HepG2 (cell line): ENCODE data around the gene METTL23. TPM values are rescaled to one million over a fixed set of nuclear protein-coding genes. Genes with fewer than 3 reads are reported as not detected.

Experiments used
- CHD2 ChIP-seq: IDR thresholded peaks from 2 replicates; pipeline ENCODE4 v1.6.1; 2011; ENCODE audit warnings: low read depth, low read length, improper control_type of control experiment
- FOXK2 ChIP-seq: fragments of 450-650 bp; IDR thresholded peaks from 2 replicates; pipeline ENCODE4 v1.6.1; 2016
- GTF2F1 ChIP-seq: fragments of 150-350 bp; IDR thresholded peaks from 2 replicates; pipeline ENCODE4 v1.6.1; 2014; ENCODE audit warnings: low read length
- HDAC1 ChIP-seq: sonication (generic); formaldehyde crosslinking; IDR thresholded peaks from 2 replicates; pipeline ENCODE4 v1.5.1; 2020; ENCODE audit warnings: mild to moderate bottlenecking, missing genetic modification reagents
- YEATS2 ChIP-seq: sonication (generic); formaldehyde crosslinking; IDR thresholded peaks from 2 replicates; pipeline ENCODE4 v1.4.0; 2020; ENCODE audit warnings: missing genetic modification reagents, borderline replicate concordance
- ZNF256 ChIP-seq: sonication (generic); formaldehyde crosslinking; conservative IDR thresholded peaks from 2 replicates; pipeline ENCODE4 v1.4.0; 2020; ENCODE audit warnings: missing genetic modification reagents
- polyA plus RNA-seq, 8 experiments: library from polyadenylated mRNA; depleted of rRNA in 3 of 8; stranded (reverse) in 7 of 8; unstranded in 1 of 8; fragments of >200 nt; fragmentation: Illumina TruSeq in 4 of 8; extraction: Trizol in 4 of 8; gene quantifications; 2 replicates each; pipeline versions ENCODE4 v1.2.1 to v1.2.3, GENCODE V29; 2011 to 2016; ENCODE audit warnings: low read depth in 4 of 8, missing spikeins in 1 of 8, mixed read lengths in 1 of 8; ENCODE audit not compliant: insufficient read depth in 1 of 8
- total RNA-seq, 5 experiments: library from RNA; depleted of rRNA; stranded (reverse); fragments of >200 nt; fragmentation: Illumina TruSeq; extraction: Trizol; gene quantifications; 2 replicates each; pipeline ENCODE4 v1.2.3, GENCODE V29; 2016; ENCODE audit warnings: low read depth in 1 of 5
- TF ChIP-seq, protein P1 (sequence below): sonication (generic); formaldehyde crosslinking; IDR thresholded peaks from 2 replicates; pipeline ENCODE4 v1.4.0; 2020; ENCODE audit warnings: mild to moderate bottlenecking, missing genetic modification reagents, borderline replicate concordance
- TF ChIP-seq, protein P2 (sequence below): sonication (generic); formaldehyde crosslinking; IDR thresholded peaks from 2 replicates; pipeline ENCODE4 v1.8.0; 2022; ENCODE audit warnings: mild to moderate bottlenecking, missing genetic modification reagents; ENCODE audit not compliant: insufficient replicate concordance
- TF ChIP-seq, protein P3 (sequence below): sonication (generic); formaldehyde crosslinking; IDR thresholded peaks from 2 replicates; pipeline ENCODE4 v1.4.0; 2020; ENCODE audit warnings: missing genetic modification reagents, mild to moderate bottlenecking, borderline replicate concordance
- TF ChIP-seq, protein P4 (sequence below): sonication (generic); formaldehyde crosslinking; IDR thresholded peaks from 2 replicates; pipeline ENCODE4 v1.4.0; 2020; ENCODE audit warnings: mild to moderate bottlenecking, missing genetic modification reagents
- TF ChIP-seq, protein P5 (sequence below): sonication (generic); formaldehyde crosslinking; IDR thresholded peaks from 2 replicates; pipeline ENCODE4 v1.4.0; 2020; ENCODE audit warnings: missing genetic modification reagents
- TF ChIP-seq, protein P6 (sequence below): sonication (generic); formaldehyde crosslinking; IDR thresholded peaks from 2 replicates; pipeline ENCODE4 v1.4.0; 2020; ENCODE audit warnings: missing genetic modification reagents, borderline replicate concordance

The METTL23 gene
- total and polyA plus RNA-seq, 2 of the 13 experiments (the other 11 are each of a cell fraction or from before 2014, with no cell fraction given): 39.9 to 104 TPM

DNA sequence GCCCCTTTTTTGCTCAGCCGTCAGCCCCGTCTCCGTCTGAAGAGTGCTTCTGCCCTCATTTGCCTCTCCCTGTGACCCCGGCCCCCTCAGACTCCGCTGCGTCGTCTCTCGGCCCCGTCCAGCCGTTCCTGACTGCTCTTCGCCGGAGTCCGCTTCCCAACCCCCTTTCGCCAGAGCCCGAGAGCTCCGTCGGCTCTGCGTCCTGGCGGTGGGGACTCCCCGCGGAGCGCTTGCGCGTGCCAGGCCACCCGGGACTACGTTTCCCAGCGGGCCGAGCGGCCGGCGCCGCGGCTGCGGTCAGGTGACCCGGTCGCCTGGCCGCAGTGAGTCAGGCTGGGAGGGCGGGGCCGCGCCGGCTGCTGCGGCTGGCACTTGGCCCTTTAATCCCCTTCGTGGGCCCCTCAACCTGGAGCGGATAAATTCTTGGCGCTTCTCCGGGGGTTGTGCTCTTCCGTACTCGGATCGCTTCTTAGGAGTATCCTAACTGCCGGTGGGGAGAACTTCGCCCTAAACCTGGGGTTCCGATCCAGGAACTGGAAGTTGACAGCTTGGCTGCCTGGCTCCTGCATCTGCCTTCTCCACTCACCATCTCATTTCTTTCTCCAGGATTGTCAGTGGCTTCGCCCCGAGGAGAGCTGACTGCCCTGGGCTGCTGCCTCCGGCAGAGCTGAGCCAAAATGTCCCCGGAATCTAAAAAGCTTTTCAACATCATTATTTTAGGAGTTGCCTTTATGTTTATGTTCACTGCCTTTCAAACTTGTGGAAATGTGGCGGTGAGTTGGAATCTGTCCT lies 11.2 kb downstream of the METTL23 start, which contains the start of gene MFSD11 (continued):
- TF ChIP-seq, protein P1, sequence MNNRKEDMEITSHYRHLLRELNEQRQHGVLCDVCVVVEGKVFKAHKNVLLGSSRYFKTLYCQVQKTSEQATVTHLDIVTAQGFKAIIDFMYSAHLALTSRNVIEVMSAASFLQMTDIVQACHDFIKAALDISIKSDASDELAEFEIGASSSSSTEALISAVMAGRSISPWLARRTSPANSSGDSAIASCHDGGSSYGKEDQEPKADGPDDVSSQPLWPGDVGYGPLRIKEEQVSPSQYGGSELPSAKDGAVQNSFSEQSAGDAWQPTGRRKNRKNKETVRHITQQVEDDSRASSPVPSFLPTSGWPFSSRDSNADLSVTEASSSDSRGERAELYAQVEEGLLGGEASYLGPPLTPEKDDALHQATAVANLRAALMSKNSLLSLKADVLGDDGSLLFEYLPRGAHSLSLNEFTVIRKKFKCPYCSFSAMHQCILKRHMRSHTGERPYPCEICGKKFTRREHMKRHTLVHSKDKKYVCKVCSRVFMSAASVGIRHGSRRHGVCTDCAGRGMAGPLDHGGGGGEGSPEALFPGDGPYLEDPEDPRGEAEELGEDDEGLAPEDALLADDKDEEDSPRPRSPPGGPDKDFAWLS (CRISPR knock-in tag): peak; percentile 34; the same call in 1 of the 2 replicates
- TF ChIP-seq, protein P2, sequence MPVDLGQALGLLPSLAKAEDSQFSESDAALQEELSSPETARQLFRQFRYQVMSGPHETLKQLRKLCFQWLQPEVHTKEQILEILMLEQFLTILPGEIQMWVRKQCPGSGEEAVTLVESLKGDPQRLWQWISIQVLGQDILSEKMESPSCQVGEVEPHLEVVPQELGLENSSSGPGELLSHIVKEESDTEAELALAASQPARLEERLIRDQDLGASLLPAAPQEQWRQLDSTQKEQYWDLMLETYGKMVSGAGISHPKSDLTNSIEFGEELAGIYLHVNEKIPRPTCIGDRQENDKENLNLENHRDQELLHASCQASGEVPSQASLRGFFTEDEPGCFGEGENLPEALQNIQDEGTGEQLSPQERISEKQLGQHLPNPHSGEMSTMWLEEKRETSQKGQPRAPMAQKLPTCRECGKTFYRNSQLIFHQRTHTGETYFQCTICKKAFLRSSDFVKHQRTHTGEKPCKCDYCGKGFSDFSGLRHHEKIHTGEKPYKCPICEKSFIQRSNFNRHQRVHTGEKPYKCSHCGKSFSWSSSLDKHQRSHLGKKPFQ (CRISPR knock-in tag): no peak
- TF ChIP-seq HDAC1 (CRISPR knock-in tag) (peak; percentile 94), FOXK2 (no peak), CHD2 (peak; percentile 42; the same call in 1 of the 2 replicates), YEATS2 (CRISPR knock-in tag) (peak; percentile 11; the same call in 1 of the 2 replicates), ZNF256 (CRISPR knock-in tag) (0 out of 2 replicates have a peak, but pooled peaks have one; percentile 17), GTF2F1 (0 out of 2 replicates have a peak, but pooled peaks have one; percentile 24)
- TF ChIP-seq, protein P3, sequence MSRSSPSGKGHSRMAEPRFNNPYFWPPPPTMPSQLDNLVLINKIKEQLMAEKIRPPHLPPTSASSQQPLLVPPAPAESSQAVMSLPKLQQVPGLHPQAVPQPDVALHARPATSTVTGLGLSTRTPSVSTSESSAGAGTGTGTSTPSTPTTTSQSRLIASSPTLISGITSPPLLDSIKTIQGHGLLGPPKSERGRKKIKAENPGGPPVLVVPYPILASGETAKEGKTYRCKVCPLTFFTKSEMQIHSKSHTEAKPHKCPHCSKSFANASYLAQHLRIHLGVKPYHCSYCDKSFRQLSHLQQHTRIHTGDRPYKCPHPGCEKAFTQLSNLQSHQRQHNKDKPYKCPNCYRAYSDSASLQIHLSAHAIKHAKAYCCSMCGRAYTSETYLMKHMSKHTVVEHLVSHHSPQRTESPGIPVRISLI: peak; percentile 84; the same call in 1 of the 2 replicates
- TF ChIP-seq, protein P4, sequence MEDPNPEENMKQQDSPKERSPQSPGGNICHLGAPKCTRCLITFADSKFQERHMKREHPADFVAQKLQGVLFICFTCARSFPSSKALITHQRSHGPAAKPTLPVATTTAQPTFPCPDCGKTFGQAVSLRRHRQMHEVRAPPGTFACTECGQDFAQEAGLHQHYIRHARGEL (CRISPR knock-in tag): no peak; the same call in 1 of the 2 replicates
- TF ChIP-seq, protein P5, sequence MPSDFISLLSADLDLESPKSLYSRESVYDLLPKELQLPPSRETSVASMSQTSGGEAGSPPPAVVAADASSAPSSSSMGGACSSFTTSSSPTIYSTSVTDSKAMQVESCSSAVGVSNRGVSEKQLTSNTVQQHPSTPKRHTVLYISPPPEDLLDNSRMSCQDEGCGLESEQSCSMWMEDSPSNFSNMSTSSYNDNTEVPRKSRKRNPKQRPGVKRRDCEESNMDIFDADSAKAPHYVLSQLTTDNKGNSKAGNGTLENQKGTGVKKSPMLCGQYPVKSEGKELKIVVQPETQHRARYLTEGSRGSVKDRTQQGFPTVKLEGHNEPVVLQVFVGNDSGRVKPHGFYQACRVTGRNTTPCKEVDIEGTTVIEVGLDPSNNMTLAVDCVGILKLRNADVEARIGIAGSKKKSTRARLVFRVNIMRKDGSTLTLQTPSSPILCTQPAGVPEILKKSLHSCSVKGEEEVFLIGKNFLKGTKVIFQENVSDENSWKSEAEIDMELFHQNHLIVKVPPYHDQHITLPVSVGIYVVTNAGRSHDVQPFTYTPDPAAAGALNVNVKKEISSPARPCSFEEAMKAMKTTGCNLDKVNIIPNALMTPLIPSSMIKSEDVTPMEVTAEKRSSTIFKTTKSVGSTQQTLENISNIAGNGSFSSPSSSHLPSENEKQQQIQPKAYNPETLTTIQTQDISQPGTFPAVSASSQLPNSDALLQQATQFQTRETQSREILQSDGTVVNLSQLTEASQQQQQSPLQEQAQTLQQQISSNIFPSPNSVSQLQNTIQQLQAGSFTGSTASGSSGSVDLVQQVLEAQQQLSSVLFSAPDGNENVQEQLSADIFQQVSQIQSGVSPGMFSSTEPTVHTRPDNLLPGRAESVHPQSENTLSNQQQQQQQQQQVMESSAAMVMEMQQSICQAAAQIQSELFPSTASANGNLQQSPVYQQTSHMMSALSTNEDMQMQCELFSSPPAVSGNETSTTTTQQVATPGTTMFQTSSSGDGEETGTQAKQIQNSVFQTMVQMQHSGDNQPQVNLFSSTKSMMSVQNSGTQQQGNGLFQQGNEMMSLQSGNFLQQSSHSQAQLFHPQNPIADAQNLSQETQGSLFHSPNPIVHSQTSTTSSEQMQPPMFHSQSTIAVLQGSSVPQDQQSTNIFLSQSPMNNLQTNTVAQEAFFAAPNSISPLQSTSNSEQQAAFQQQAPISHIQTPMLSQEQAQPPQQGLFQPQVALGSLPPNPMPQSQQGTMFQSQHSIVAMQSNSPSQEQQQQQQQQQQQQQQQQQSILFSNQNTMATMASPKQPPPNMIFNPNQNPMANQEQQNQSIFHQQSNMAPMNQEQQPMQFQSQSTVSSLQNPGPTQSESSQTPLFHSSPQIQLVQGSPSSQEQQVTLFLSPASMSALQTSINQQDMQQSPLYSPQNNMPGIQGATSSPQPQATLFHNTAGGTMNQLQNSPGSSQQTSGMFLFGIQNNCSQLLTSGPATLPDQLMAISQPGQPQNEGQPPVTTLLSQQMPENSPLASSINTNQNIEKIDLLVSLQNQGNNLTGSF (CRISPR knock-in tag): no peak
- TF ChIP-seq, protein P6, sequence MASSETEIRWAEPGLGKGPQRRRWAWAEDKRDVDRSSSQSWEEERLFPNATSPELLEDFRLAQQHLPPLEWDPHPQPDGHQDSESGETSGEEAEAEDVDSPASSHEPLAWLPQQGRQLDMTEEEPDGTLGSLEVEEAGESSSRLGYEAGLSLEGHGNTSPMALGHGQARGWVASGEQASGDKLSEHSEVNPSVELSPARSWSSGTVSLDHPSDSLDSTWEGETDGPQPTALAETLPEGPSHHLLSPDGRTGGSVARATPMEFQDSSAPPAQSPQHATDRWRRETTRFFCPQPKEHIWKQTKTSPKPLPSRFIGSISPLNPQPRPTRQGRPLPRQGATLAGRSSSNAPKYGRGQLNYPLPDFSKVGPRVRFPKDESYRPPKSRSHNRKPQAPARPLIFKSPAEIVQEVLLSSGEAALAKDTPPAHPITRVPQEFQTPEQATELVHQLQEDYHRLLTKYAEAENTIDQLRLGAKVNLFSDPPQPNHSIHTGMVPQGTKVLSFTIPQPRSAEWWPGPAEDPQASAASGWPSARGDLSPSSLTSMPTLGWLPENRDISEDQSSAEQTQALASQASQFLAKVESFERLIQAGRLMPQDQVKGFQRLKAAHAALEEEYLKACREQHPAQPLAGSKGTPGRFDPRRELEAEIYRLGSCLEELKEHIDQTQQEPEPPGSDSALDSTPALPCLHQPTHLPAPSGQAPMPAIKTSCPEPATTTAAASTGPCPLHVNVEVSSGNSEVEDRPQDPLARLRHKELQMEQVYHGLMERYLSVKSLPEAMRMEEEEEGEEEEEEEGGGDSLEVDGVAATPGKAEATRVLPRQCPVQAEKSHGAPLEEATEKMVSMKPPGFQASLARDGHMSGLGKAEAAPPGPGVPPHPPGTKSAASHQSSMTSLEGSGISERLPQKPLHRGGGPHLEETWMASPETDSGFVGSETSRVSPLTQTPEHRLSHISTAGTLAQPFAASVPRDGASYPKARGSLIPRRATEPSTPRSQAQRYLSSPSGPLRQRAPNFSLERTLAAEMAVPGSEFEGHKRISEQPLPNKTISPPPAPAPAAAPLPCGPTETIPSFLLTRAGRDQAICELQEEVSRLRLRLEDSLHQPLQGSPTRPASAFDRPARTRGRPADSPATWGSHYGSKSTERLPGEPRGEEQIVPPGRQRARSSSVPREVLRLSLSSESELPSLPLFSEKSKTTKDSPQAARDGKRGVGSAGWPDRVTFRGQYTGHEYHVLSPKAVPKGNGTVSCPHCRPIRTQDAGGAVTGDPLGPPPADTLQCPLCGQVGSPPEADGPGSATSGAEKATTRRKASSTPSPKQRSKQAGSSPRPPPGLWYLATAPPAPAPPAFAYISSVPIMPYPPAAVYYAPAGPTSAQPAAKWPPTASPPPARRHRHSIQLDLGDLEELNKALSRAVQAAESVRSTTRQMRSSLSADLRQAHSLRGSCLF (CRISPR knock-in tag): no peak
